GM12864 (cell line): ENCODE measurements around the gene ZNF689.
"Not testable (repeated sequence)": the region's sequence is repeated elsewhere in the genome, so short reads cannot be mapped to it uniquely, and the experiment has no call there.

Source experiments
- DNase-seq: peaks from one replicate; pipeline ENCODE4 v3.0.0-alpha.2; 2011; ENCODE audit warnings: low read depth
- H3K4me3 ChIP-seq: 2 replicates; pipeline ENCODE4 v1.5.1; 2011; ENCODE audit warnings: mild to moderate bottlenecking, low read depth, low read length, control low read depth
- CTCF ChIP-seq: IDR thresholded peaks from 2 replicates; pipeline ENCODE4 v1.5.1; 2011; ENCODE audit warnings: low read depth, mild to moderate bottlenecking, moderate library complexity, low read length, control low read depth, inconsistent platforms; ENCODE audit errors: missing control alignments

The ZNF689 gene

GRCh38 chr16:30592871-30593270 is 17.3 kb downstream of the ZNF689 start:
- DNase-seq: no peak
- no peak for TF ChIP-seq CTCF
- no peak overlapping the region for H3K4me3 ChIP-seq

GRCh38 chr16:30590869-30591268 is 19.3 kb downstream of the ZNF689 start:
- DNase-seq, H3K4me3 ChIP-seq: not testable (repeated sequence)

- DNase-seq, H3K4me3 ChIP-seq: not testable (repeated sequence)
These were observed 20.6 kb downstream of the ZNF689 start for GRCh38 chr16:30589582-30589981.

GRCh38 chr16:30588651-30589050 is 21.5 kb downstream of the ZNF689 start:
- no peak for DNase-seq
- TF ChIP-seq CTCF: no peak
- no peak overlapping the region for H3K4me3 ChIP-seq

- peak; percentile 94 for DNase-seq
- TF ChIP-seq CTCF: no peak
- H3K4me3 ChIP-seq: peak within 1 kb of the TSS; percentile 62
These were observed 24.6 kb downstream of the ZNF689 start, which contains the start of gene ZNF785 for GRCh38 chr16:30585400-30586191. ZNF785 (minus strand) TSS chr16:30585697; CDS start chr16:30585611, 86 bp downstream.

- DNase-seq: no peak
These were observed 25.2 kb downstream of the ZNF689 start for GRCh38 chr16:30585022-30585399.

GRCh38 chr16:30582611-30583340 is 27.4 kb downstream of the ZNF689 start:
- DNase-seq: no peak

More at GRCh38 chr16:30585022-30585399, 25.2 kb downstream of the ZNF689 start:
- TF ChIP-seq CTCF: no peak
- H3K4me3 ChIP-seq: peak overlapping the region; percentile 62

More at GRCh38 chr16:30582611-30583340, 27.4 kb downstream of the ZNF689 start:
- TF ChIP-seq CTCF: no peak
- H3K4me3 ChIP-seq: no peak overlapping the region
